HG03565 (cell line): ENCODE results near the gene RFX3.
A peak's percentile ranks its signal among the peaks of the same experiment; 100 is the strongest.

Source experiments
- ATAC-seq: cut with Tn5 transposase; IDR thresholded peaks from one replicate; pipeline ENCODE4 v1.9.1; 2021; ENCODE audit warnings: mild to moderate bottlenecking, moderate library complexity; ENCODE audit not compliant: unreplicated experiment

RFX3 gene

GRCh38 chr9:3525836-3526164 lies at the start of gene RFX3:
RFX3 (minus strand) TSS chr9:3526001; CDS start chr9:3395588, 130,413 bp downstream.
- ATAC-seq: peak; percentile 26

GRCh38 chr9:3571500-3571899 lies 45.7 kb upstream of the RFX3 start:
- ATAC-seq: no peak

GRCh38 chr9:3569529-3569928 lies 43.7 kb upstream of the RFX3 start:
- ATAC-seq: no peak

DNA sequence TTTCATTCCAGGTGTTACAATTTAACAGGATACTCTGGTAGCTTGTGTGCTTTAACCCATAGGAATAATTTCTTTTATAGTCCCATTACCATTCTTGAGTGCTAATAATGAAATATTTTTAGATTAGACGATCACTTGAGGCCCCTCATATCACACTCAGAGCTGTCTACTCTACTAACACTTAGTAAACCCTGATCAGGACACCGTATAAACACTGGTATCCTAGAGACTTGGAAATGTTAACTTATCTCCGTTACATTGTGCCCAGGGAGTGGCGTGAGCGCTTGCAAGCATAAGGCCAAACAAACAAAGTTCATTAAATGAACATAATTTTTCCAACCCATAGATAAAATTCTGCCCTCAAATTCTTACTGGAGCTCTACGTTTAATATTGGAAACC lies 42.2 kb upstream of the RFX3 start:
- no peak for ATAC-seq

DNA sequence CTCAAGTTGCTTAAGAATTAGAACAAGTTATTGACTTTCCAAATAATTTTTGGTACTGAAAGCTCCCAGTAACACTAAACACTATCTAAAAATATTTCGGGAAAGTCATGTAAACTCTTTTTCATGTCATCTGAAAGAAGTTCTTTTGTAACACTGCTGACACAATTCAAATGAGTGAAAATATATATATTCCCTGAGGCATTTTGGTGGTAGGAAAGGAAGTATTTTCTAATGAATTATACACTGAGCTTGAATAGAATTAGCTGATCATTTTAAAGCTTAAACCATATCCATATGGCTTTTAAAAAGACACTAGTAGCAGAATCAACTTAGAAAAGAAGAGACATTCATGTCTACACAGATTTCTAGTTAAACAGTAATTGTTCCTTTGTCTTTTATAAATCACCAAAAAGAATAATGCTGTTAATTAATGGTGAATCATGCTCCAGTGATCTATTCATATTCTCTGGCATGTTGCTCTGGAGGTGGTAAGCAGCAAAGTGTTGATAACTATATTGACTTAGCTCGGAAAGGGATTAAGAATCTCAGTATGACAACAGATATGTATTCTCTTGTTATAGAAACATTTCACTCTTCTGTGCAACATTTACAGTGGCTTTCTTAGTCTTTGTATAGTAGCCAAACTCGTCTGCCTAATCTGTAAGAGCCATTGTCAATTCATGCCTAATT lies 27.4 kb upstream of the RFX3 start:
- ATAC-seq: no peak

DNA sequence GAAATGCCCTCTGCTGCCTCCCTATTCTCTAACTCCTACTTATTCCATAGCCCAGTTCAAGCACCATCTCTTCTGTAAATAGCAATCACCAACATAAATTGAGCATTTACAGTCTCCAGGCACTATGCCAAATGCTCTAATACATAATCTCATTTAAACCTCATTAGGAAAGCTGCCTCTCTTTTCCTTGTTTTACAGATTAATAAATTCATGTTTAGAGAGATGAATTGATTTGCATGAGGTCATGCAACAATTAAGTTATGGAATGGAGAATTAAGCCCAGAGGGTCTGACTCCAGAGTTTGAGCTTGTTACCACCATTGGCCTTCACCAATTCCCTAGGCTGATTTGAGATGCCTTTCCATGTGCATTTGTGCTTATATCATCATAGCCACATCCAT lies 23.4 kb upstream of the RFX3 start:
- ATAC-seq: no peak

DNA sequence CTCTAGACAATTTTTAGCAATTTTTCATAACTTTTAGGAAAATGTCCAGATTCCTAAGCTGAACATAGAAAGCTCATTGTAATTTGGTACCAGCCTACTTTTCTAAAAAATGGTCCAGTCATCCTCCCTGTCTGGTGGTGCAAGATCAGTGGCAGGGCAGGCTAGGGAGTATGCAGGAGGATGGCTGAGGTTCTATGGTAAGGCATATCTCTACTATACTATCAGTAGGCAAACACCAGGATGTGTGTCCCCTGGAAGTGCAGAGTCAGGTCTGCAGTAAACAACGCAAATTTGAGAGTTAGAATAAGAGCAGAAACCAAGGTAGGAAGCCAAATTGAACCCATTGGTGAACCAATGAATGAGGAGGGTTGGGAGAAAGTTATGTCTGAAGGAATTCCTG lies 22.8 kb upstream of the RFX3 start:
- ATAC-seq: no peak

- no peak for ATAC-seq
Observed at GRCh38 chr9:3541206-3541605, 15.4 kb upstream of the RFX3 start.

DNA sequence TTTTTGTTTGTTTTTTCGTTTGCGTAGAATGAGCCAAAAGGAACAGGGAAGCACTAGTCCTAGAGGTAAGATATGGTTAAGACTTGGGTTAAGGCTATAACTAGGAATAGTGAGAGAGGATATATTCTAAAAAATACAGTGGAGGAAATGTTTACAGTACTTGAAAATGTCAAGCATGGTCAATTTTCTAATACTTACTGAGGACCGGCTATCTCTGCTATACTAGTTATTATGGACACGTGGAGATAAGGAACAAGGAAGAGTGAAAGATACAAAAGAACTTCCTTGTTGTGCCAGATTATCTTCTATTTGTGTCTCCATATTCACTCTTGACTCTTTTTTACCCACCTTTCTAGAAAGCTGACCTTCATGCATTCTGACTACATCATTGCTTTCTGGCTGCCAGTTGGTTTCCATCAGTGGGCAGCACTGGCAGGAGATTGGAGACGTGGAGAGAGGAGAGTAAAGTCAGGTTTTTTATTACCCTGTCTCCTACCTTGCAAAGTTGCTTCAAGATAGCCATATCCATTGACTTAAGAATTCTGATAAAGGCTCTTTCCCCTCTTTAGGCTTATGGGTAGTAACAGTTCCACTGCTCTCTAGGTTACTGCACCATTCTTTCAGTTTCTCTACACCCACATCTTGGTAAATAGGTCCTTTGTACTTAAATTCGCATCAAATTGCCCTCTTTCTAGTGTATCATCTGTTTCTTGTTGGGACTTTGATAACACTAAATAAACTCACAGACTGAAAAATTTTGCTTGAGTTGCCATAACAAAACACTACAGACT lies 9.0 kb upstream of the RFX3 start:
- ATAC-seq: no peak

- ATAC-seq: no peak
Observed at GRCh38 chr9:3532158-3532557, 6.4 kb upstream of the RFX3 start.

DNA sequence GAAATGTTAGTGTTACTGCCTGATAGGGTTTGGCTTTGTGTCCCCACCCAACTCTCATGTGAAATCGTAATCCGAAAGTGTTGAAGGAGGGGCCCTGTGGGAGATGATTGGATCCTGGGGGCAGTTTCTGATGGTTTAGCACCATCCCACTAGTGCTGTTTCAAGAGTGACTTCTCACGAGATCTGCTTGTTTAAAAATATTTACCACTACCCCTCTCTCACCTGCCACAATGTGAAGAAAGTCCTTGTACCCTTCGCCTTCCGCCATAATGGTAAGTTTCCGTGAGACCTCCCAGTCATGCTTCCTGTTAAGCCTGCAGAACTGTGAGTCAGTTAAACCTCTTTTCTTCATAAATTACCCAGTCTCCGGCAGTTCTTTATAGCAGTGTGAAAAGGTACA lies 2.6 kb upstream of the RFX3 start:
- peak; percentile 18 for ATAC-seq

GRCh38 chr9:3526997-3527940 lies 1.5 kb upstream of the RFX3 start:
- no peak for ATAC-seq

DNA sequence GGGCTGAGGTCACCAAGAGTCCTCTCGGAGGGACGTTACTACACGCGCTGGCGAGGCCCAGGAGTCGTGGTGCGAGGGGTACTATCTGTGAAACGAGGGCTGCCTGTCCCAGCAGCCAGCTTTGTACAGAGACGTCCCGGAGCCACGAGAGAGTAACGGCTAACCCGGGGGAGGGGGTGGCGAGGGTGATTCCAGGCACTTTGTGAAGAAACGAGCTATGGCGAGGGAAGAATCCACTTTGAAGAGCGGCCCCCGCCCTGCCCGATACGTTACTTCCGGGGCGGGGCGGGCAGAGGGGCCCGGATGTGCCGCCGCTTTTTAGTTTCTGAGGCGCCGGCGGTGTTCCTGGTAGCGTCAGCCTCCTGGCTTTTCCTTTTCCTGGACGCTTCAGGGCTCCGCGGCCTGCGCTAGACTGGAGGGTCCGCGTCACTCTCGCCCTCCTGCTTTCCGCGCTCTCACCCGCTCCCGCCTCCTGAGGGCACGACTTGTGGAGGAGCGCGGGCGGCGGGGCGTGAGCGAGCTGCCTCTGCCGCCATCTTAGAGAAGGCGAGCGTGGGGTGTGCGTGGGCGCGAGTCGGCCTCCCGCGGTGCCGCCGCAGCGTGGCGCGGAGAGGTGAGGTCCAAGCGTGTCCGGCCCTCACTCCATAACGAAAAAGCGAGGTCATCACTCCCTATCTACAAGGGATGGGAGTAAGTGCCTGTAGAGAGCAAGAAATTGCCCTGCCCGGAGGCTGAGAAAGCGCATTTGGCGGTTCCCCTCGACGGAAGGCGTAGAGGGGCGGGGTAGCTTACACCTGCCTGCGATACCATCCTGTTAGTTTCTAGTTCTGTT lies 580 bp upstream of the RFX3 start:
- peak; percentile 37 for ATAC-seq

- ATAC-seq: no peak
Observed at GRCh38 chr9:3525096-3525835, 535 bp downstream of the RFX3 start.

DNA sequence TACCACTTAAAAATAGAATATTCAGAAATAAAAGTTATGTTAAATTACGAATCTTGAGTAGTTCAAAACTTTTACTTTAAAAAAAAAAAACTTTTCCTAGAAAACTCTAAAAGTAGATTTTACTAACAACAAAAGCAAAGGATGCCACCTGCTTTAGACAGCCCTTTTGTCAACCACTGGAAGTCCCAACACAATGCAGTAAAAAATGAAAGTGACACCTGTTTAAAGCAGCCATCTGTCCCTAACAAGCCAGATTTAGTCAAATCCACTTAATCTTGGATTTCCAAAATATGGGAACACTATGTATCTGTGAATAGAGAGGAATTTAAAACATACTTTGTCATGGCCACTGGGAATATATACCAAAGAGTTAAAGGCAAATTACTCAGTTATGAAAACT lies 3.8 kb downstream of the RFX3 start:
- ATAC-seq: no peak

DNA sequence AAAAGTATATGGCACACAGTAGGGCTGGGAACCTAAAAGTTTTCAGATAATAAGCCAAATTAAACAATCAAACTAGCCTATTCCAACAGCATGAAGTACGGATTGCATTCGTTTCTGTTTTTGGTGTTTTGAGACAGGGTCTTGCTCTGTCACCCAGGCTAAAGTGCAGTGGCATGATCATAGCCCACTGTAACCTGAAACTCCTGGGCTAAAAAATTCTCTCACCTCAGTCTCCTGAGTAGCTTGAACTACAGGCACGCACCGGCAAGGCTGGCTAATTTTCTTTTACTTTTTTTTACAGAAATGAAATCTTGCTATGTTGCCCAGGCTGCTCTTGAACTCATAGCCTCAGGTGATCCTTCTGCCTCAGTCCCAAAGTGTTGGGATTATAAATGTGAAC lies 5.2 kb downstream of the RFX3 start:
- ATAC-seq: no peak

GRCh38 chr9:3517377-3518048 lies 8.3 kb downstream of the RFX3 start:
- ATAC-seq: no peak

GRCh38 chr9:3516667-3517330 lies 9.0 kb downstream of the RFX3 start:
- no peak for ATAC-seq

GRCh38 chr9:3515405-3515804 lies 10.4 kb downstream of the RFX3 start:
- ATAC-seq: no peak
